K562 (cell line): ENCODE data around the gene PLOD1. TPM values are rescaled to one million over a fixed set of nuclear protein-coding genes. Genes with fewer than 3 reads are reported as not detected.

Experiments used
- ATF4 ChIP-seq: fragments of 450-650 bp; formaldehyde crosslinking; IDR thresholded peaks from 2 replicates; pipeline ENCODE4 v1.4.0; 2022; ENCODE audit warnings: mild to moderate bottlenecking, moderate library complexity
- C11orf30 ChIP-seq: fragments of 450-650 bp; IDR thresholded peaks from 2 replicates; pipeline ENCODE4 v1.6.1; 2016; ENCODE audit warnings: low read depth, mild to moderate bottlenecking
- EP300 ChIP-seq: IDR thresholded peaks from 2 replicates; pipeline ENCODE4 v1.6.1; 2012; ENCODE audit warnings: low read length, improper control_type of control experiment
- HDAC6 ChIP-seq: IDR thresholded peaks from 2 replicates; pipeline ENCODE4 v1.6.1; 2012; ENCODE audit warnings: low read depth, mild to moderate bottlenecking, control low read depth, inconsistent platforms, low read length, moderate library complexity
- ILF3 ChIP-seq: fragments of 450-650 bp; IDR thresholded peaks from 2 replicates; pipeline ENCODE4 v1.6.1; 2018; ENCODE audit warnings: antibody characterized with exemption, mild to moderate bottlenecking, moderate library complexity, borderline replicate concordance
- LCOR ChIP-seq: sonication (generic); formaldehyde crosslinking; IDR thresholded peaks from 2 replicates; pipeline ENCODE4 v1.8.0; 2022; ENCODE audit warnings: mild to moderate bottlenecking, missing genetic modification reagents
- MED1 ChIP-seq: sonication (generic); formaldehyde crosslinking; IDR thresholded peaks from 2 replicates; pipeline ENCODE4 v1.8.1; 2023; ENCODE audit warnings: missing genetic modification reagents, borderline replicate concordance
- NBN ChIP-seq: fragments of 450-650 bp; IDR thresholded peaks from 2 replicates; pipeline ENCODE4 v1.6.1; 2016; ENCODE audit warnings: low read depth, mild to moderate bottlenecking
- PHTF2 ChIP-seq: fragments of 250-450 bp; sonication (Bioruptor Pico); IDR thresholded peaks from 2 replicates; pipeline ENCODE4 v1.5.0; 2021; ENCODE audit warnings: mild to moderate bottlenecking
- POLR3A ChIP-seq: IDR thresholded peaks from 2 replicates; pipeline ENCODE4 v1.6.1; 2011; ENCODE audit warnings: borderline replicate concordance, mild to moderate bottlenecking, moderate library complexity; ENCODE audit not compliant: insufficient read length, insufficient read depth; ENCODE audit errors: extremely low read depth
- POLR3G ChIP-seq: IDR thresholded peaks from 2 replicates; pipeline ENCODE4 v1.6.1; 2011; ENCODE audit not compliant: insufficient read length, insufficient replicate concordance; ENCODE audit errors: extremely low read depth
- PTRF ChIP-seq: fragments of 450-650 bp; IDR thresholded peaks from 2 replicates; pipeline ENCODE4 v1.6.1; 2016; ENCODE audit warnings: mild to moderate bottlenecking, missing genetic modification characterization, missing compliant biosample characterization
- RBBP5 ChIP-seq: fragments of 200-600 bp; sonication (generic); IDR thresholded peaks from 2 replicates; pipeline ENCODE4 v1.6.1; 2012; ENCODE audit warnings: borderline replicate concordance, mild to moderate bottlenecking, low read length, control low read depth, inconsistent platforms; ENCODE audit not compliant: insufficient read depth, poor library complexity, severe bottlenecking
- RBM15 ChIP-seq: fragments of 200-400 bp; formaldehyde crosslinking; IDR thresholded peaks from 2 replicates; pipeline ENCODE4 v1.6.1; 2018; ENCODE audit warnings: mild to moderate bottlenecking, low read length, moderate library complexity; ENCODE audit not compliant: insufficient read depth
- RCOR1 ChIP-seq, 2 experiments: IDR thresholded peaks; 2 replicates each; pipeline ENCODE4 v1.6.1; 2012; ENCODE audit warnings: low read depth in 2 of 2, low read length in 2 of 2, borderline replicate concordance in 1 of 2, improper control_type of control experiment in 1 of 2
- RNF219 ChIP-seq: fragments of 250-450 bp; sonication (Bioruptor Pico); IDR thresholded peaks from 2 replicates; pipeline ENCODE4 v1.5.0; 2022; ENCODE audit warnings: mild to moderate bottlenecking
- SOX6 ChIP-seq: fragments of 450-650 bp; IDR thresholded peaks from 2 replicates; pipeline ENCODE4 v1.6.1; 2014; ENCODE audit warnings: mild to moderate bottlenecking
- TARDBP ChIP-seq: fragments of 450-650 bp; IDR thresholded peaks from 2 replicates; pipeline ENCODE4 v1.6.1; 2016
- UBTF ChIP-seq, 2 experiments: IDR thresholded peaks; 2 replicates each; pipeline ENCODE4 v1.6.1; 2012; ENCODE audit warnings: improper control_type of control experiment in 2 of 2, low read depth in 2 of 2, low read length in 2 of 2, borderline replicate concordance in 1 of 2
- USF2 ChIP-seq: sonication (generic); formaldehyde crosslinking; IDR thresholded peaks from 2 replicates; pipeline ENCODE4 v1.5.0; 2020; ENCODE audit warnings: missing genetic modification reagents
- ZNF696 ChIP-seq: fragments of 250-450 bp; sonication (Bioruptor Pico); conservative IDR thresholded peaks from 2 replicates; pipeline ENCODE4 v1.4.0; 2020; ENCODE audit warnings: mild to moderate bottlenecking, moderate library complexity
- ZNF717 ChIP-seq: fragments of 250-450 bp; sonication (Bioruptor Pico); IDR thresholded peaks from 2 replicates; pipeline ENCODE4 v1.5.0; 2021
- ZNF77 ChIP-seq: fragments of 250-450 bp; sonication (Bioruptor Pico); IDR thresholded peaks from 2 replicates; pipeline ENCODE4 v1.5.0; 2020
- ZNF778 ChIP-seq: fragments of 450-650 bp; formaldehyde crosslinking; IDR thresholded peaks from 2 replicates; pipeline ENCODE4 v1.4.0; 2020; ENCODE audit warnings: mild to moderate bottlenecking, moderate library complexity
- polyA plus RNA-seq, 8 experiments: library from polyadenylated mRNA; depleted of rRNA in 4 of 8; stranded (reverse) in 5 of 8; unstranded in 3 of 8; fragments of >200 nt; fragmentation: Nextera tagmentation in 2 of 8; fragmentation: Illumina TruSeq in 1 of 8; extraction: Ambion mirVana in 2 of 8; extraction: Trizol in 1 of 8; gene quantifications; 2 replicates each; pipeline versions ENCODE4 v1.2.1 to v1.2.3, GENCODE V29; 2011 to 2014; ENCODE audit warnings: inconsistent platforms in 1 of 8, missing spikeins in 1 of 8
- total RNA-seq, 7 experiments: library from RNA; depleted of rRNA in 6 of 7; stranded (reverse); fragments of >200 nt in 6 of 7; fragmentation: Illumina TruSeq in 2 of 7; extraction: Trizol in 2 of 7; gene quantifications; 2 replicates each; pipeline versions ENCODE4 v1.2.1 to v1.2.3, GENCODE V29; 2011 to 2021; ENCODE audit warnings: low replicate concordance in 1 of 7

PLOD1 gene
- total and polyA plus RNA-seq, 9 of the 15 experiments (the other 6 are each of a cell fraction or from before 2014, with no cell fraction given): 16.6 to 90.8 (median 52.7) TPM

- TF ChIP-seq RNF219 (CRISPR knock-in tag): peak; percentile 96
- peak; percentile 99 for TF ChIP-seq ATF4
- no peak for TF ChIP-seq USF2 (CRISPR knock-in tag)
- peak; percentile 91; the same call in 1 of the 2 replicates for TF ChIP-seq HDAC6
- TF ChIP-seq PHTF2: peak; percentile 98
- no peak for TF ChIP-seq POLR3A
- peak; percentile 99 for TF ChIP-seq ZNF696 (CRISPR knock-in tag)
- peak; percentile 95 for TF ChIP-seq LCOR
- no peak for TF ChIP-seq POLR3G
- TF ChIP-seq ZNF77 (CRISPR knock-in tag): peak; percentile 98
- TF ChIP-seq EP300: peak; percentile 86
- TF ChIP-seq SOX6: peak; percentile 95
- no peak for TF ChIP-seq RBBP5
- peak; percentile 99 for TF ChIP-seq ZNF717 (CRISPR knock-in tag)
- TF ChIP-seq UBTF (IDR thresholded peaks at IDR 0.05; ENCODE audit: borderline replicate concordance in 1 of 2, low read depth in 2 of 2, low read length in 2 of 2): no peak
- peak; percentile 100 for TF ChIP-seq ILF3
- peak in 1 of 2 experiments; percentile 66; a peak in 3 of 4 replicates for TF ChIP-seq RCOR1 (IDR thresholded peaks at IDR 0.05; ENCODE audit: borderline replicate concordance in 1 of 2, low read depth in 2 of 2, low read length in 2 of 2)
- TF ChIP-seq MED1 (CRISPR knock-in tag): peak; percentile 99
- no peak for TF ChIP-seq RBM15
- TF ChIP-seq C11orf30: no peak
- no peak for TF ChIP-seq ZNF778
- peak; percentile 99 for TF ChIP-seq NBN
- TF ChIP-seq PTRF (tag): no peak
- TF ChIP-seq TARDBP: peak; percentile 64; the same call in 1 of the 2 replicates
Measured at GRCh38 chr1:11908095-11908675, 26.3 kb upstream of the PLOD1 start (continued).
